Nucleus accumbens (tissue), 56 donors: ENCODE measurements around the gene ARF6.
"Not testable (repeated sequence)": the region's sequence is repeated elsewhere in the genome, so short reads cannot be mapped to it uniquely, and the experiment has no call there.

Experiments used
- DNase-seq, 56 donors: peaks; one replicate each; lab custom pipeline; 2025; lab: John Stamatoyannopoulos, UW

Gene ARF6

GRCh38 chr14:49892636-49893308, at the start of gene ARF6:
ARF6 (plus strand) TSS chr14:49893082; CDS start chr14:49893737, 655 bp downstream.
- DNase-seq, result peak; percentile 31 to 99 (median 95)

GRCh38 chr14:49849213-49849847, 43.6 kb upstream of the ARF6 start:
- DNase-seq, result no peak

DNA sequence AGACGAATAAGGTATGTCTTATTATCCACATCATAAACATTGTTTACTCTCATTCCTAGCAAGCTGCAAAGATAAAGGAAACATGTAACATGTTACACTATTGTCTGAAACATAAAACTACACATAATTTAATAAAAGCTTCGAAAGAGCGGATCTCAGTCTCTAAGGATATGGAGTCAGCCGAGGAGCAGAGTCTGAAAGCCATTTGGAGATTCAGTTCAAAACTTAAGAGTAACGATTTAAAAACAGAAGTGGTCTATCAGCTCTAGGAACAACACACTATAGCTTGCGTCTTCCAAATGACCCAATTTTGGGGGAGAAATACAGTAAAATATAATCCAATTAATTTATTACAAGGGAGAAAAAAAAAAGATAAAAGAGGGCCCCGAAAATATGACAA, 41.1 kb upstream of the ARF6 start:
- no peak for DNase-seq

- DNase-seq, result peak; percentile 18 to 96 (median 85)
These were observed 40.4 kb upstream of the ARF6 start, which contains the start of gene NEMF for GRCh38 chr14:49852301-49853157. NEMF (minus strand) TSS chr14:49852788; CDS start chr14:49852753, 35 bp downstream.

GRCh38 chr14:49853158-49853477, 39.8 kb upstream of the ARF6 start:
- peak in 1 of 56 donors; percentile 58 for DNase-seq

- DNase-seq, result peak in 45 of 56 donors; percentile 2 to 73 (median 28)
These were observed 39.1 kb upstream of the ARF6 start for GRCh38 chr14:49853572-49854375.

DNA sequence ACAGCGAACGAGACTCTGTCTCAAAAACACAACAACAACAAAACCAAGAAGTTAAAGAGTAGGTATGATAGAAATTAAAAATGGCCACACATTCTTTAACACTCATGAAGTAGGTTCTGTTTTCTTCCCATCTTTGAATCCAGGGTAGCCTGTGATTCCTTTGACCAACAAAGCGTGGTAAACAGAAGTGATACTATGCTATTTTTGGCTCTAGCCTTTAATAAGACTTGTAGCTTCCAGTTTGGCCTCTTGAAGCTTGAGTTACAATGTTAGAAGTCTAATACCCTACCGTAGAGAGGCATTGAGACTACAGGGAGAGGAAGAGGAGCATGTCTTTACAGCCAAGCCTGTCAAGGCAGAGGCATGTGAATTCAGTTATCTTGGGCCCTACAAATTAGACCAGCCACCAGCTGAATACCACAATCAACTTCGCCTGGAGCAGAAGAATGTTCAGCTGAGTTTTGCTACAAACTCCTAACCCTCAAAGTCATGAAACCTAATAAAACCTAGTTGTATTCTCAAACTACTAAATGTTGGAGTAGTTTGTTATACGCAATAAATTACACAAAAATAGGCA, 35.4 kb upstream of the ARF6 start:
- no peak for DNase-seq

DNA sequence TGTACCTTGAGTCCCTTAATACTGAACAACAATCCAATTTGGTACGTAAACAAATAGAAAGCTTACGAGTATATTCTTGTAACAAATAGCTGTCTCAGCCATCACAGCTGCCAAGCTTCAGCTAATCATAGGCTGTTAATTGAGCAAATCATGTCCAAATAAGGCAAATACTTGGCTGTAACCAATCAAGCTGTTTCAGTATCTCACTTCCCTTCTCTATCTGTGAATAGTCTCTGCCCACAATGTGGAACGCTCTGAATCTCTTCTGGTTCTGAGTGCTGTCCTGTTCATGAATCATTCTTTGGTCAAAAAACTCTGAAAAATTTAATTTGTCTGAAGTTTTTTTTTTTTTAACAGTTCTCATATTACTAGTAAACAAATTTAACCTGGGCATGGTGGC, 34.5 kb upstream of the ARF6 start:
- DNase-seq, result no peak

- DNase-seq, result no peak
These were observed 31.7 kb upstream of the ARF6 start for GRCh38 chr14:49860988-49861698.

DNA sequence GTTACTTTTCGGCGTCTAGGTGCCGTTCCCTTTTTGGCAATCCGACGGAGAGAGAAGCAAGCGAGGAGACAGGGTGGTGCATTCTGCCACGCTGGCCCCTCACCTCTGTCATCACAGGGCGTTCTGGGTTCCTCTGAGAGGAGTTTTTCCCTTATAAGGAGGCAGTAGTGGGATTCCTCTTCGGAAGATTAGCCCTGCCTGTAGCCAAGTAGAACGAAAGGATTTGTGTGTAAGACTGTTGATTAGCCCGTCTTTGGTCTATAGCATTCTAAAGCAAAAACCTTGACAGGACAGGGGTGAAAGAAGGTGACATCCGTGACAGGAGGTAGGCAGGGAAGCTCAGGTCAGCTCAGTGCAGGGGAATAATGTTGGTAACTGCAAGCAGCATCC, 31.2 kb upstream of the ARF6 start:
- DNase-seq, result peak in 40 of 56 donors; percentile 14 to 77 (median 56)

GRCh38 chr14:49862089-49862673, 30.7 kb upstream of the ARF6 start:
- DNase-seq, result peak in 53 of 56 donors; percentile 8 to 99 (median 75)

- DNase-seq, result no peak
These were observed 29.2 kb upstream of the ARF6 start for GRCh38 chr14:49863487-49864281.

DNA sequence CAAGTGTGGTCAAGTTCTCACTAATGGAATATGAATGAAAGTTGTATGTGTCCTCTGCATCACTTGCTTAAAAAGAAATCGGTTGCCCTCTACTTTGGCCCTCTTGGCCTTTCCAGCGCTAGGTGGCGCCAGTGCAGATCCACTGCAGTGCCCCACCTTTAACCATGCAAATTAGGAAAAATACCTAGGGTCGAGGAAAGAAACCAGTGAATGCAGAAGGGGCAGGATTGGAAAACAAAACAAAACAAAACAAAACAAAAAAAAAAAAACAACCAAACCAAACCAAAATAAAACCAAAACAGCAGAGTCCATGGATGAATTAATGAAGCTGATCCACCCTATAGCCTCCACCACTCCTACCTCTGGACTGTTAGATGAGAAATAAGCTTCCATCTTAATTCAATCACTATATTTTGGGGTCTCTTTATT, 27.4 kb upstream of the ARF6 start:
- peak in 42 of 56 donors; percentile 1 to 82 (median 31) for DNase-seq

- peak; percentile 61 to 98 (median 92) for DNase-seq
These were observed 24.8 kb upstream of the ARF6 start for GRCh38 chr14:49867831-49868719.

DNA sequence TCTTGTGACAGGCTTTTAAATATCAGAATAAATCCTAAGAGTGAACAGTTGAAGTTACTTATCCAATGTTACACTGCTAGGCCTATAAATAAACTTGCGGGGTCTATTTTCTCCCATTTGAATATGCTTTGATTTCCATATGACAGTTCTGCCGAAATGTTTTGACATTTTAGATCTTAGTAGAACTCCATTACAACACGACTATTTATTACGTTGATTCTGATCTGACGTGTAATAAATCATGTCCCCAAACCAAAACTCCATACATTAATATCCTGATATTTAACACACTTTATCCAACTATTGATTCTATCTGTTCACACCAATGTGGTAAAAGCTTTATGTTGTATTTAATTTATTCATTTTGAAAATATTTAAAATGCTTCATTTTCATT, 24.2 kb upstream of the ARF6 start:
- DNase-seq, result no peak

DNA sequence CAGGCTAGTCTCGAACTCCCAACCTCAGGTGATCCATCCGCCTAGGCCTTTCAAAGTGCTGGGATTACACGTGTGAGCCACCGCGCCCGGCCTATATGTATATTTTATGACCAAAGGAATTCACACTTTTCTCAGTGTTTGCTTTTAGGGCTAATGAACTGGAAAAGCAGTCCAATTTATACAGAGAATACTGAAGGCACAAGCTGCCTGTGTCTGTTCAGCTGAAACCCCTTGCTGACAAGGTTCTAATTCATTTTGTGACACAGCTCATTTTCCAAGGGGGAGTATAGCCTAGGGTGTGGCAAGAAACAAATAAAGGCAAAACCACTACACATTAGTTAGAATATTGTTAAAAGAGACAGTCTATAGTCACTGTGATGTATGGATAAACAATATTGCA, 22.0 kb upstream of the ARF6 start:
- no peak for DNase-seq

DNA sequence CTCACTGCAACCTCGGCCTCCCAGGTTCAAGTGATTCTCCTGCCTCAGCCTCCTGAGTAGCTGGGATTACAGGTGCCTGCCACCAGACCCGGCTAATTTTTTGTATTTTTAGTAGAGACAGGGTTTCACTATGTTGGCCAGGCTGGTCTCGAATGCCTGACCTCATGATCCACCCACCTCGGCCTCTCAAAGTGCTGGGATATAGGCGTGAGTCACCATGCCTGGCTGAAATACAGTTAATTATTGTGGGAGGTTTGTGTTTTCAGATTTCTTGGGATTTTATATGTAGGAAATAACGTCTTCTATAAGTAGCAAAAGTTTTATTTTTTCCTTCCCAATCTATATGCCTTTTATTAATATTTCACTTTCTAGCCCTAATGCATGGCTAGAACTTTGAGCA, 19.3 kb upstream of the ARF6 start:
- not testable (repeated sequence) for DNase-seq
